Measurements from ENCODE around the gene AQP7. TPM values are rescaled to one million over a fixed set of nuclear protein-coding genes. Genes with fewer than 3 reads are reported as not detected.
A peak's percentile ranks its signal among the peaks of the same experiment; 100 is the strongest.
"Not testable (repeated sequence)": the region's sequence is repeated elsewhere in the genome, so short reads cannot be mapped to it uniquely, and the experiment has no call there.

The AQP7 gene
- not detected for total RNA-seq

DNA sequence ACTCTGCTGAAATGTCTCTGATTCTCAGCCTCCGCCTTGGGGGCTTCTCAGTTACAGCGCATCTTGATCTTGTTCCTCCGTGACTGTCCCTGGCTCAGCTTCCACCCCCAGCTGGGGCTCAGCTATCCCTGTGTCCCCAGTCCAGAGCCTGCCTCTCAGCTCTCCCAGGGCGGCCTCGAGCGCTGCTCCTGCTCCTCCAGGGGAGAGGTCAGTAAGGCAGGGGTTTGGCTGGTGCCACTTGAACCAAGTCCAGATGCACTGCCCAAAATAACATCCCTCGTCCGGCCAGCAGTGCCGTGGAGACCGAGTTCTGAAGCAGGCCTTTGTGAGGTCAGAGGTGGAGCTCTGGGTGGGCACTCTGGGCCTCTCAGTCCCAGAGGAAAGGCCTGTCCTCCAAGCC, at the start of gene AQP7:
TSS of gene AQP7 (minus strand) at position 198 of the 400 bp plus-strand sequence. CDS start 1,306 bp downstream, outside the sequence.
- H3K4me1 Mint-ChIP-seq (ENCODE audit: low read depth); ATAC-seq; H3K9me3 Mint-ChIP-seq; H3K27me3 Mint-ChIP-seq (ENCODE audit: low read depth); H3K36me3 Mint-ChIP-seq (ENCODE audit: insufficient read depth); DNase-seq; H3K4me3 Mint-ChIP-seq: not testable (repeated sequence)

DNA sequence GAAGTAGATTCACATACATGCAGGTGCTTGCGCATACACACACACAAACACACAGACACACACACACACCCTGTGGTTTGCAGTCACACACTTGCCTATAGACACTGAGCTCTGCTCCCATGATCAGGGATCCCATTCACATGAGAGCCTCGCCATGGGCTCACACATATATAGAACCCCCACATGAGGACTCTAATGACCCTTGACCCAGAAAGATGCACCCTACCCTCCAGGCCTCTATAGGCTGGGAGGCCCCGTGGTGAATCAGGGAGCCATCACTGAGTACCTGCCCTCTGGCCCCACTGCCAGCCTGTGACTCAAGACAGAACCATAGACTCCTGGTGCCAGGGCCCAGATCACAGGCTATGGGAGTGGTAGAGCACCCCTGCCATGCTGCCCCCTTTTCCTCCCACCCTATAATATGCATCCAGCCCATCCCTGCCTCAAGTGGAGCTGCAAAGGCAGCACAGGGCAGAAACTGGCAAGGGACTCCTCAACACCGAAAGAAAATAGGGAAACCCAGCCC, 48.3 kb upstream of the AQP7 start:
- Mint-ChIP-seq H3K36me3 (ENCODE audit: insufficient read depth) (no peaks in the 10 kb centered on the region), H3K9me3 (no peaks in the 10 kb centered on the region), H3K4me3 (no peak overlapping the region), H3K4me1 (ENCODE audit: low read depth) (peaks cover 60% of the 10 kb centered on the region), H3K27me3 (ENCODE audit: low read depth) (no peaks in the 10 kb centered on the region)
- DNase-seq (no peak), ATAC-seq (no peak)

DNA sequence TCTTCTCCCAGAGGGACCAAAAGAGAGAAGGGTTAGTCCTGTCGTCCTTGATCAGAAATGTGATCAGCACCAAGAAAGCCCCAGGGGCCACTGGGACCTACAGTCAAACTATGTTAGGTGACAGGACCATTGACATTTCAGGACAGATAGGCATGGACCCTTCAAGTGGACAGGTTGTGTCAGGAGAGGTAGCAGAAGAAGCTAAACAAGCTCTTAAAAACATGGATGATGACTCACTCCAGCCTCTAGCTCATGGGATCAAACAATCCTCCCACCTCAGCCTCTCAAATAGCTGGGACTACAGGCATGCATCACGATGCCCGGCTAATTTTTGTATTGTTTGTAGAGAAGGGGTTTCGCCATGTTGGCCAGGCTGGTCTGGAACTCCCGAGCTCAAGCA, 47.3 kb upstream of the AQP7 start:
- Mint-ChIP-seq H3K4me3 (no peak overlapping the region), H3K27me3 (ENCODE audit: low read depth) (no peaks in the 10 kb centered on the region), H3K36me3 (ENCODE audit: insufficient read depth) (no peaks in the 10 kb centered on the region), H3K4me1 (ENCODE audit: low read depth) (peaks cover 67% of the 10 kb centered on the region), H3K9me3 (no peaks in the 10 kb centered on the region)
- ATAC-seq (no peak), DNase-seq (no peak)

DNA sequence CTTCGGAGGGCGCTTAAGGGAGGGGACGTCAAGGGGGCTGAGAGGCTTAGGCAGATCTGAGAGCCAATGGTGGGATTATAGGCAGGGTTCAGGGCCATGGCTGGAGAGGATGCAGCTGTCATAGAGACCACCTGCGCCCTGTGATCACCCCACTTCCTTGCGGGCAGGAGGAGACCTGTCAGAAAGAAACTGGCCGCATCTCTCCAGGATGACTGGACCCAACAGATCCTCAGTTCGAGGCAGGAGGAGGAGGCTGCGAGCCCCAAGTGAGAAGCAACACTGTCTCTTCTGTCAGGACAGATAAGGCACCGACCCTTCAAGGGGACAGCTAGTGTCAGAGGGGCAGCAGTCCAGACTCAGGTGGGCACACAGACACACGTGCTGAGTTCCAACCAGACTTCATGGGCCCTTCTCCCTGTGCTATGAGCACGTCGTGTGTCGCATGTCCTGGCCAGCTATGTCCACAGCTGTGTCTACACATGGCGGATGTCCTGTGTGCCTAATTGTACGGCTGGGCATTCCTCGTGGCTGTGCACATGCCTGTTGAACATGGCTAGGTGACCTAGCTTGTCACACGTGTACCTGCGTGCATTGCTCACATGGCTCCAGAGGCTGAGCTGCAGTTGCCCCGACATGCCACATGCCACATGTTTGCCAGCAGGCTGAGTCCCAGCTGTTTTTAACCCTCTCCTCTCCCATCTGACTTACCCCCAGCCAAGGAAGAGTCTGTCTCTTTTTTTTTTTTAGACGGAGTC, 45.6 kb upstream of the AQP7 start:
- no peaks in the 10 kb centered on the region for H3K36me3 Mint-ChIP-seq (ENCODE audit: insufficient read depth)
- no peak for DNase-seq
- peak overlapping the region; percentile 73 for H3K4me3 Mint-ChIP-seq
- H3K27me3 Mint-ChIP-seq (ENCODE audit: low read depth) = no peaks in the 10 kb centered on the region
- no peaks in the 10 kb centered on the region for H3K9me3 Mint-ChIP-seq
- ATAC-seq = no peak
- H3K4me1 Mint-ChIP-seq (ENCODE audit: low read depth) = peaks cover 53% of the 10 kb centered on the region

DNA sequence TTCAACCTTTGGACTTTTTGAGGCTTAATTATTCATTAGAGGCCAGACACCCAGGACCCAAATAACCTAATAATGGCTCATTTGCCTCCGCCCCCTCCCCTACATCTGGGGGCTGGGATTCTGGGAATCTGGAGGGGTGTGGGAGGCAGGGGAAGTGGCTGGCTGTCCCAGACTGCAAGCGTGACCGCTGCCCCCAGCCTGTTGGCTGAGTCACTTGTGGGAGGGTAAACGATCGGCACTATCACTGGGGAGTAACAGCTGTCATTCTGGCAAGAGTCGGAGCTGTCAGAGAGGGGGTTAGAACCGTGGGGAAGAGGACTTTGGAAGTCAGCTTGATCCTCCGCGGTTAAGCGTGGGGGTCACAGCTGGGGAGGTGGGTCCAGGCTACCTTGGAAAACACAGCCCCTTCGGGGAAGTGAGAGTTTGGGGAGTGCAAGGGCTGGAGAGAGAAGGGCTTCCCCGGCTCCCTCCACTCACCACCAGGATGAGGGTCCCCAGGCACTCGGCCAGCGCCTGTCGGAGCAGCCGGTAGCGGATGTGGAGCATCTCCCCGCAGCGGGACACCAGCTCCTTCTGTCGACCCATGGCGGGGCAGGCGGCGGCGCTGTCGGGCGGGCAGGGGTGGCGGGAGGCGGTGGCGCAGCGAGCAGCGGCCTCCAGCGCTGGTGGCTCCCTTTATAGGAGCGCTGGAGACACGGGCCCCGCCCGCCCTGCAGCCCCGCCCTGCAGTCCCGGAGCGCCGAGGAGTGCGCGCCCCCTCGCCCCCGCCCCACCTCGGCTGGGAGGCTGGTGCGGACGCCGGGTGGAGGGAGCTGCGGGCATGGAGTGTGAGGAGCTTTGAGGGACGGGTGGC, 44.8 kb upstream of the AQP7 start, which contains the start of gene AQP3:
TSS of gene AQP3 (minus strand) at position 648 of the 853 bp plus-strand sequence. CDS start at position 585, 63 bp downstream.
- Mint-ChIP-seq H3K4me3 (peak within 1 kb of the TSS; percentile 88), H3K4me1 (ENCODE audit: low read depth) (peaks cover 45% of the 10 kb centered on the region), H3K36me3 (ENCODE audit: insufficient read depth) (peaks cover 4% of the 10 kb centered on the region), H3K9me3 (no peaks in the 10 kb centered on the region), H3K27me3 (ENCODE audit: low read depth) (no peaks in the 10 kb centered on the region)
- DNase-seq (peak; percentile 62), ATAC-seq (peak; percentile 74 to 75)

- peak; percentile 73 to 76 for ATAC-seq
- H3K27me3 Mint-ChIP-seq (ENCODE audit: low read depth) = no peaks in the 10 kb centered on the region
- no peaks in the 10 kb centered on the region for H3K9me3 Mint-ChIP-seq
- peak overlapping the region; percentile 88 for H3K4me3 Mint-ChIP-seq
- peak; percentile 33 for DNase-seq
- peaks cover 47% of the 10 kb centered on the region for H3K4me1 Mint-ChIP-seq (ENCODE audit: low read depth)
- peaks cover 4% of the 10 kb centered on the region for H3K36me3 Mint-ChIP-seq (ENCODE audit: insufficient read depth)
These were observed 44.0 kb upstream of the AQP7 start for GRCh38 chr9:33446240-33446945.

GRCh38 chr9:33445389-33446239, 43.2 kb upstream of the AQP7 start:
- Mint-ChIP-seq H3K4me1 (ENCODE audit: low read depth) (peaks cover 45% of the 10 kb centered on the region), H3K36me3 (ENCODE audit: insufficient read depth) (peaks cover 4% of the 10 kb centered on the region), H3K4me3 (peak overlapping the region; percentile 88), H3K9me3 (no peaks in the 10 kb centered on the region), H3K27me3 (ENCODE audit: low read depth) (no peaks in the 10 kb centered on the region)
- ATAC-seq (no peak), DNase-seq (no peak)

- Mint-ChIP-seq H3K9me3 (no peaks in the 10 kb centered on the region), H3K36me3 (ENCODE audit: insufficient read depth) (peaks cover 7% of the 10 kb centered on the region), H3K4me1 (ENCODE audit: low read depth) (peaks cover 47% of the 10 kb centered on the region), H3K27me3 (ENCODE audit: low read depth) (no peaks in the 10 kb centered on the region), H3K4me3 (no peak overlapping the region)
- ATAC-seq (no peak), DNase-seq (no peak)
These were observed 41.2 kb upstream of the AQP7 start for GRCh38 chr9:33443464-33444154.

DNA sequence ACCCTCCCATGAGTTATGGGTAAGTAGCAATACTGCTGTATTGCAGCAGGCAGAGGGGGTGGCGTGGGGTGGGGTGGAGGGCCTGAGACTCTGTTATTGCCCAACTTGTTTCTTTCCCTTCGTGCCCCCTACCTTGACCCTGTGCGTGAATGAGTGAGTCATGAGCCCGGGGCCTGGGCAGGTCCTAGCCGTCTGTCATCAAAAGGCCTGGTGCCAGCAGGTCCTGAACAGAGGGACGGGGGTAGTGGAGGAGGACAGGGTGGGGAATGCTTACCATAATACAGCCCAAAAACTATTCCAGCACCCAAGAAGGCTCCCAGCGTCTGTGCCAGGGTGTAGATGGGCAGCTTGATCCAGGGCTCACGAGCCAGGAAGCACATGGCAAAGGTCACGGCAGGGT, 40.7 kb upstream of the AQP7 start:
- Mint-ChIP-seq H3K36me3 (ENCODE audit: insufficient read depth) (peaks cover 7% of the 10 kb centered on the region), H3K9me3 (no peaks in the 10 kb centered on the region), H3K4me1 (ENCODE audit: low read depth) (peaks cover 42% of the 10 kb centered on the region), H3K4me3 (no peak overlapping the region), H3K27me3 (ENCODE audit: low read depth) (no peaks in the 10 kb centered on the region)
- DNase-seq (no peak), ATAC-seq (no peak)

- peaks cover 7% of the 10 kb centered on the region for H3K36me3 Mint-ChIP-seq (ENCODE audit: insufficient read depth)
- ATAC-seq (no peak), DNase-seq (no peak)
- no peaks in the 10 kb centered on the region for H3K27me3 Mint-ChIP-seq (ENCODE audit: low read depth)
- H3K9me3 Mint-ChIP-seq = no peaks in the 10 kb centered on the region
- no peak overlapping the region for H3K4me3 Mint-ChIP-seq
- peaks cover 40% of the 10 kb centered on the region for H3K4me1 Mint-ChIP-seq (ENCODE audit: low read depth)
These were observed 39.8 kb upstream of the AQP7 start for GRCh38 chr9:33442125-33442524.

GRCh38 chr9:33440609-33441008, 38.2 kb upstream of the AQP7 start:
- ATAC-seq = no peak
- Mint-ChIP-seq H3K4me3 (no peak overlapping the region), H3K9me3 (no peaks in the 10 kb centered on the region), H3K27me3 (ENCODE audit: low read depth) (no peaks in the 10 kb centered on the region), H3K36me3 (ENCODE audit: insufficient read depth) (peaks cover 7% of the 10 kb centered on the region), H3K4me1 (ENCODE audit: low read depth) (peaks cover 24% of the 10 kb centered on the region)
- DNase-seq = no peak

GRCh38 chr9:33440204-33440603, 37.8 kb upstream of the AQP7 start:
- DNase-seq = no peak
- ATAC-seq = no peak
- peaks cover 20% of the 10 kb centered on the region for H3K4me1 Mint-ChIP-seq (ENCODE audit: low read depth)
- no peak overlapping the region for H3K4me3 Mint-ChIP-seq
- H3K36me3 Mint-ChIP-seq (ENCODE audit: insufficient read depth) = peaks cover 7% of the 10 kb centered on the region
- H3K9me3 Mint-ChIP-seq = no peaks in the 10 kb centered on the region
- no peaks in the 10 kb centered on the region for H3K27me3 Mint-ChIP-seq (ENCODE audit: low read depth)

GRCh38 chr9:33439731-33440130, 37.4 kb upstream of the AQP7 start:
- no peak overlapping the region for H3K4me3 Mint-ChIP-seq
- no peaks in the 10 kb centered on the region for H3K27me3 Mint-ChIP-seq (ENCODE audit: low read depth)
- ATAC-seq (no peak), DNase-seq (no peak)
- H3K36me3 Mint-ChIP-seq (ENCODE audit: insufficient read depth) = peaks cover 7% of the 10 kb centered on the region
- peaks cover 16% of the 10 kb centered on the region for H3K4me1 Mint-ChIP-seq (ENCODE audit: low read depth)
- no peaks in the 10 kb centered on the region for H3K9me3 Mint-ChIP-seq
